HG02623 (cell line): ENCODE results near the gene APH1B.

Experiments used
- ATAC-seq: cut with Tn5 transposase; IDR thresholded peaks from one replicate; pipeline ENCODE4 v1.9.1; 2021; ENCODE audit warnings: moderate library complexity; ENCODE audit not compliant: unreplicated experiment

Gene APH1B

DNA sequence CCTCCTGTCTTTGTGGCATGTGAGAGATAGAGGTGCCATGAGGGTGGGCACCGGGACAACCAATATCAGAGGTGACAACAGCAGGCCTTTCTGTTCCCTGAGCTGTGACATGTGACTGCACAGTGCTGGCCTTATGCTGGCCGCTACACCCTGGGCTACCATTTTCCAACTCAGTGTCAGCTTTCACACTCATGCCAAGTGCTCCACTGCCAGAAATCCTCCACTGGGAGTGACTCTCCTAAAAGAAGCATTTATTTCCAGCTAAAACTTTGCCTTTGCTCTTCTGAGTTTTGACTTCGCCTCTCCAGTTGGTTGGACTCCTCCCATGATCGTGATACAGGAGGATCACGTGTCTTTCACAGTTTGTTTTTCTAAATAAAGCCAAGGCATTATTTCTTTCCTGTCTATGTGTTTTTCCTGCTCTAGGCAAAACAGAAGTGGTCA is 72.8 kb downstream of the APH1B start:
- no peak for ATAC-seq

GRCh38 chr15:63351170-63351569 is 73.8 kb downstream of the APH1B start:
- no peak for ATAC-seq

- ATAC-seq: no peak
Observed at GRCh38 chr15:63352808-63353207, 75.4 kb downstream of the APH1B start.

DNA sequence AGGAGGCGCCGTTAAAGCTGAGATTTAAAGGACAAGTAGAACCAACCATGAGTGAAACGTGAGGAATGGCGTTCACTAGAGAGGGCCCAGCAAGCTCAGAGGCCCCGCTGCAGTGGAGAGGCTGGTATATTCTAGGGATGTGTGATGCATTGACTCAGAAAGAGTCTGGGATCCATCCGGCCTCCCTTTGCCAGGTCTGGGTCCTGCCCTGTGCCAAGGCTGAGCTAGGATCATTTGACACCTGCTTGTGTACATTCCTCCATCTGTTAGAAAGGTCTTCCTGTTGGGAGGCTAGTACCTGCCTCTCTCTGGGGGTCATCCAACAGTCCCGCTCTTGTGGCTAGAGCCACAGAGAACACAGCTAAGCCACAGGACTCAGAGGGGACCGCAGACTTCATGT is 75.9 kb downstream of the APH1B start:
- no peak for ATAC-seq

GRCh38 chr15:63353887-63354286 is 76.5 kb downstream of the APH1B start:
- no peak for ATAC-seq

- no peak for ATAC-seq
Observed at GRCh38 chr15:63354821-63355650, 77.6 kb downstream of the APH1B start.

DNA sequence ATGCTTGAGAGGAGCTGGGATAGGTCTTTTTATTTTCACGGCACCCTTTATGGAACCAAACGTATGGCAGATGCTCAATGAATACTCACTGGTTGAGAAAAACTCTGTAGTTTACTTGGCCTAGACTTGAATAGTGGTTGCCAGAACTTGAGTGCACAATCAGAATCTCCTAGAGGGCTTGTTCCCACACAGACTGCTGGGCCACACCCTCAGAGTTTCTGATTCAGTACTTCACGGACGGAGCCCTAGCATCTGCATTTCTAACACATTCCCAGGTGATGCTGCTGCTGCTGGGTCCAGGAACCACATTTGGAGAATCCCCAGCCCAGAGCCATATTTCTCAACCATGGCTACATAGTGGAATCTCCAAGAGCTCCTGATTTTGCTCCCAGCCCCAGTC is 79.7 kb downstream of the APH1B start:
- no peak for ATAC-seq

DNA sequence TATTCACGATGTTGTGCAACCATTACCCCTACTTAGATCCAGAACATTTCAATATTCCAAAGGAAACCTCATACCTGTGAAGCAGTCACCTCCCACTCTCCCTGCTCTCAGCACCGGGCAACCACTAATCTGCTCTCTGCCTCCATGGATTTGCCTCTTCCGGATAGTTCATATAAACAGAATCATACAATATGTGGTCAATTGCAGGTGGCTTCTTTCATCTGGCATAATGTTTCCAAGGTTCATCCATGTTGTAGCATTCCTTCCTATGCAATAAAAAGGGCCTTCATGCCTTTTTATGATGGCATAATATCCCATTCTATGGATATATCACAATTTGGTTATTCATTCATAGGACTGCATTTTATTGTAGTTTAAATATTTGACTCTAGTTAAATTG is 80.3 kb downstream of the APH1B start:
- ATAC-seq: no peak

GRCh38 chr15:63358241-63359029 is 81.0 kb downstream of the APH1B start:
- no peak for ATAC-seq
